Iris pigment epithelial cell (primary cell): ENCODE results near the gene MAP3K7CL.

Source experiments
- DNase-seq: peaks from one replicate; pipeline ENCODE4 v3.0.0-alpha.2; 2011; ENCODE audit warnings: low read depth

Gene MAP3K7CL

GRCh38 chr21:29130270-29130969, at the start of gene MAP3K7CL:
Gene MAP3K7CL, plus strand, starts transcription at chr21:29130644. Its CDS starts 2,701 bp downstream, at chr21:29133345.
- peak; percentile 100 for DNase-seq

DNA sequence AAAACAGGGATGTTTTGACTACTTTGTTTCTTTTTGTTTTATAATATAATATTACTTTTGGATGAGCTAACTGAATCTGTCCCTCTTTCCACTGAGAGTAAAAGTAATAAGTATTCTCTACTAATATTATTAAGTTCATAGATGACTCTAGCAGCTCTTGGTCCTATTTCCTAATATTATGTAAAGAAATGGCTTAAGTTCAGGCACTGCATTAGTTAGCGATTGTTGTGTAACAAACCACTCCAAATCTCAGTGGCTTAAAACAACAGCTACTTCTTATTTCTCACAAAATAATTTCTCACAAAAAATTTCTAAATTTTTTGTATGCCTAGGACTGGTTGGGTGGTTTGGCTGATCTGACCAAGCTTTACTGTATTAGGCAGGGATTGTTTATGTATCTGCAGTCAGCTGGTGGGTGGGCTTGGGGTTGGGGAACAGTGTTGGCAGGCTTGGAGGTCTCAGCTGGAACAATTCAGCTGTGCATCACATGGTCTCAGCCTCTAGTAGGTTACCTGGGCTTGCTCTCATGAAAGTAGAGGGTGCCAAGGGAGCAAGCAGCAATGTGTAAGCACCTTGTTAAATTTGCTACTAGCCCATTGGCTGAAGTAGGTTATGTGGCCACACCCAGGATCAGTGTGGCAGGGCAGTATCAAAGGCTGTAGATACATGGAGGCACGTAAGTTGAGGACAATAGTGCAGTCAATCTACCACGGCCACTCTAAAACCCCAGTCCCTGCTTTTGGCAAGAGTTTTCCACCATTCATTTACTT, 48.2 kb upstream of the MAP3K7CL start:
- DNase-seq: no peak

DNA sequence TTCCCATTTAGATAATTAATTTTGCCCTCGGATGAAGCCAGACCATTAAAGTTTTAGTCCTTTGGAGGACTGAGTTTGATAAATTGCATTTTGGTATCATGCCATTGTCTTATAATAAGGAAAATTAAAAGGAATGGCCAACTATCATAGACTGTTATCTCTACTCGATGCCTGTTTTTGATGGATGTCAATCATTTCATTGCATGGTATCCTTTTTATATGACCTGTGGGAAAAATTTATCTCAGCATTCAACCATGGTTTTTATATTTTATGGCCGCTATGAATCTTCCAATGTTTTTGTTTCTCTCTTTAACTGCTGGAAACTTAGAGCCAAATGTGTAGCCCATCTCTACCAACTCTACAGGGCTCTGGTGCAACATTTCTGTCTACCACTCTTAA, 47.1 kb upstream of the MAP3K7CL start:
- no peak for DNase-seq

DNA sequence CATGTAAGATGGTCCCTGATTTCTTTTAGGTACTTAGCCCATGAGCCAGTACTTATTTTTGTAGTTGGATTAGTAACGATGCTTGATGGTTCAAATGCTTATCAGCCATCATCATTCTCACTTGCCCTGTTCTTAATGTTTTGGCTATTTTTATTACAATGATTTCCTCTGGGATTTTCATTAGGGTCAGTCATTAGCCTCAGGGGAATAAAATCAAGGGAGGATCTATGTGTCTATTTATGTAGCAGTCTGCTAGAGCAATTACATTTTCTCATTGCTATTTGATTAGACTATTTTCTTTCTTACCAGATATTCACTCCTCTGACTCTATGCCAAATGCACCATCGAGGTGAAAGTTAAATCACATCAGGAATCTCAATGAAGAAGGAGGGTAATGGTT, 46.1 kb upstream of the MAP3K7CL start:
- no peak for DNase-seq

GRCh38 chr21:29085106-29085752, 45.2 kb upstream of the MAP3K7CL start:
- DNase-seq: no peak

GRCh38 chr21:29091033-29091432, 39.4 kb upstream of the MAP3K7CL start:
- peak; percentile 90 for DNase-seq

- peak; percentile 77 for DNase-seq
These were observed 38.1 kb upstream of the MAP3K7CL start for GRCh38 chr21:29092102-29092959.

DNA sequence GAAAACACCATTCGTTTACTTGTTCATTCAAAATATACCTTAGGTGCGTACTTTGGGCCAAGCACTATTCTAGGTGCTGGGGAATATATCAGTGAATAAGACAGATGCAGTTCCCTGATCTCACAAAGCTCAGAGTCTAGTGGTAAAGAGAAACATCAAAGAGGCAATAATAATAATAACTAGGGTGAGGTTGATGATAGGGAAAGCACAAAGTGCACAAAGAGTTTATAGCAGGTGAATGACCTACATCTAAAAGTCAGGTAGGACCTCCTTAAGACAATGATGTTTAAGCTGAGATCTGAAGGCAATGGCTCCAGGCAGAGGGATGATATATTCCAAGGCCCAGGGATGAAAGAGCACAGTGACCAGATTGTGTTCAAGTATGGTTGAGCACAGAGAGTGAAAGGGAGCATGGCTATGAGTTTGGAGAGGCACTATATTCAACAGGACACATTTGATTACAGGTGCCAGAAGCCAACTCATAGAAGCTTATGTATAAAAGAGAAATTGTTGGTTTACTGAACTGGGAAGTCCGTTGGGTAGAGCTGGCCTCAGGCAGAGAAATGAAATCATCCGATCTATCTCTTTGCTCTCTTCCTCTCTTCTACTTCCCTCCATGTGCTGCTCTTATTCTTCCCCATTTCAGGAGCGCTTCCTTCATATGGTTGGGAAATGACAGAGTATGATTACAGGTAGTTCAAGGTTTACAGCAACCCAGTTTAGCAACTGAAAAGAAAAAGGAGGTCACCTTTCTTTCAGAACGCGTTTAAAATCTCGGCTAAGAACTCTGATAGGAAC, 34.0 kb upstream of the MAP3K7CL start:
- DNase-seq: no peak

DNA sequence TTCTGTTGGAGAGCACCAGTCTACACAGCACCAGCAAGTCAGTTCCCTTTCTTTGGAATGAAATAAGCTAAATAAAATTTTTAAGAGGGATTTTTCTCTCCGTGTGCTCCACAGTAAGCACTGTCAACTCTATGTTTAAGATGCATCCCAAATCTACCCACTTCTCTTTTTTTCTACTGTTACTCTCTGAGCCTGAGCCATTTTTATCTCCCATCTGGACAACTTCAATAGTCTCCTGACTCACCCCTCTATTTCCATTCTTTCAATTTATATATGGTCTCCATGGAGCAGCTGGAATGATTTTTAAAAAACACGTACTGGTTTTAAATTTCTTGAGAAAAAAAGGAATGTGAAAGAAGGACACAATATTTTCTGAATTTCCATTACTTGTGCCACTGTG, 32.3 kb upstream of the MAP3K7CL start:
- DNase-seq: no peak

DNA sequence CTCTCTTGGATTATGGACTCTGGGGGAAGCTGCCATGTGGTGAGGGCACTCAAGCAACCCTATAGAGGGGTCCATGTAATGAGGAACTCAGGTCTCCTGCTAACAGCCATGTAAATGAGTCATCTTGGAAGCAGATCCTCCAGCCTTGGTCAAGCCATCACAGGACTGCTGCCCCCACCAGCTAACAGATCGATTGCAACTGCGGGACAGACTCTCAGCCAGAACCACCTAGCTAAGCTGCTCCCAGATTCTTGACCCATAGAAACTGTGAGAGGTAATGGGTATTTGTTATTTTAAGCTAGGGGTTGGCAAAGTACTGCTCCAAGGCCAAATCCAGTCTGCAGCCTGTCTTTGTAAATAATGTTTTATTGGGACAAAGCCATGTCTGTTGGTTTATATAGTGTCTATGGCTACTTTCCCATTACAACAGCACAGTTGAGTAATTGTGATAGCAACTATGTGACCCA, 27.6 kb upstream of the MAP3K7CL start:
- DNase-seq: peak; percentile 79

GRCh38 chr21:29104239-29104708, 26.2 kb upstream of the MAP3K7CL start:
- DNase-seq: peak; percentile 58

GRCh38 chr21:29105218-29105617, 25.2 kb upstream of the MAP3K7CL start:
- peak; percentile 82 for DNase-seq

- peak; percentile 94 for DNase-seq
These were observed 15.5 kb upstream of the MAP3K7CL start for GRCh38 chr21:29114765-29115500.

- DNase-seq: no peak
These were observed 14.5 kb upstream of the MAP3K7CL start for GRCh38 chr21:29115899-29116298.

- no peak for DNase-seq
These were observed 13.0 kb upstream of the MAP3K7CL start for GRCh38 chr21:29117372-29117955.

DNA sequence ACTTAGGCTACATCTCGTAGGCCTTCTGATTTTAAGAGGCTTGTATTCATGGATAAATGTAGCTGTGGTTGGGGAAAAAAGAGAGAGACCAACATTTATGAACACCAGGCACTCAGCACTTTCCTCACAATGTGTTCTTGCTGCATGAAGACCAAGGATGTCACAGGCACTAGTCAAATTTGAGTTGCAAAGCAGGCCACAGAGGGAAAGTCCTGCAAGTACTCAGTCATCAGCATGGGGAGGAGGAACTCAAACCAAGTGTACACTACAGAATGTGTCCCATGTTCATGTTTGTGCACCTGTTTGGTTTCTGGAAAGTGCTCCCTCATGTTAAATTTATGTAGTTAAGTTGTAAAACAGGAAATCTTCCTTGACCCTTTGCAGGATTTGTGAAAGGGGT, 8.7 kb upstream of the MAP3K7CL start:
- no peak for DNase-seq

GRCh38 chr21:29124645-29125044, 5.8 kb upstream of the MAP3K7CL start:
- no peak for DNase-seq

GRCh38 chr21:29125191-29125590, 5.3 kb upstream of the MAP3K7CL start:
- no peak for DNase-seq

DNA sequence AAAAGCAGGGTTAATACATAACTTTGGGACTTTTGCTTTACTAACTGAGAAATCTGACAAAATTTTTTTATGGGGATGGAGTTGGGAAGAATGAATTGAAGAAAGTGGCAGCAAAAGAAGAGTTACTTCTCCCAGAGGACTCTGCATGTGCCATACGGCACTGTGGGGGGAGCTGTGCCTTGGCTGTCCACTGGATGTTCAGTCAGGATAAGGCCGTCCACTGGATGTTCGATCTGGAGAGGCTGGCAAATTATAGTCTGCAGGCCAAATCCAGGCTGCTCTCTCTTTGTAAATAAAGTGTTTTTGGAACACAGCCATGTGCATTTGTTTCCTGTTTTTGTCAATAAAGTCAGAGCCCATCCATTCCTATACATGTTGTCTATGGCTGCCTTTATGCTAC, 4.5 kb upstream of the MAP3K7CL start:
- no peak for DNase-seq

- no peak for DNase-seq
These were observed 2.8 kb downstream of the MAP3K7CL start for GRCh38 chr21:29133241-29133640.
